ENCODE data around the gene PKMYT1. TPM values are rescaled to one million over a fixed set of nuclear protein-coding genes. Genes with fewer than 3 reads are reported as not detected.
A peak's percentile ranks its signal among the peaks of the same experiment; 100 is the strongest.

The PKMYT1 gene
- total and polyA plus RNA-seq, 9 of the 15 experiments (the other 6 are each of a cell fraction or from before 2014, with no cell fraction given), result 8.7 to 201 (median 37.8) TPM

GRCh38 chr16:3021449-3022207 is 41.4 kb upstream of the PKMYT1 start (continued):
- TF ChIP-seq ZBTB33 (CRISPR knock-in tag; IDR thresholded peaks at IDR 0.05), result no peak
- TF ChIP-seq PTTG1 (tag; IDR thresholded peaks at IDR 0.05; ENCODE audit: low read depth), result no peak
- no peak for TF ChIP-seq TSC22D4 (tag; IDR thresholded peaks at IDR 0.05)
- TF ChIP-seq FOXA1 (IDR thresholded peaks at IDR 0.05; ENCODE audit: borderline replicate concordance), result no peak
- no peak for TF ChIP-seq NONO (IDR thresholded peaks at IDR 0.05; ENCODE audit: low read depth in 2 of 2, low read length in 1 of 2)
- TF ChIP-seq POLR2G (IDR thresholded peaks at IDR 0.05; ENCODE audit: low read depth, low read length), result peak; percentile 45
- TF ChIP-seq FUS (optimal IDR thresholded peaks at IDR 0.05; ENCODE audit: low read depth, low read length), result no peak
- 0 out of 4 replicates have a peak, but pooled peaks of 1 of the 2 experiments have one; percentile 3 for TF ChIP-seq UBTF (IDR thresholded peaks at IDR 0.05; ENCODE audit: borderline replicate concordance in 1 of 2, low read depth in 2 of 2, low read length in 2 of 2)
- TF ChIP-seq EP400 (IDR thresholded peaks at IDR 0.05), result no peak
- TF ChIP-seq PCBP2 (IDR thresholded peaks at IDR 0.05; ENCODE audit: low read depth, low read length, poor library complexity, severe bottlenecking), result no peak
- TF ChIP-seq ZNF212 (CRISPR knock-in tag; IDR thresholded peaks at IDR 0.05), result no peak
- 0 out of 2 replicates have a peak, but pooled peaks have one; percentile 11 for TF ChIP-seq ZNF24 (IDR thresholded peaks at IDR 0.05)
- no peak for TF ChIP-seq ILF3 (IDR thresholded peaks at IDR 0.05; ENCODE audit: borderline replicate concordance)
- peak; percentile 66; the same call in 1 of the 2 replicates for TF ChIP-seq DNMT1 (IDR thresholded peaks at IDR 0.05)
- peak; percentile 36 to 37; a peak in 3 of 4 replicates for TF ChIP-seq RAD21 (CRISPR knock-in tag; conservative IDR thresholded peaks at IDR 0.05 in 1 of 2, IDR thresholded peaks at IDR 0.05 in 1 of 2)
